Ectodermal cell (in vitro differentiated cells): ENCODE measurements around the gene SYK.
"Not testable (repeated sequence)": the region's sequence is repeated elsewhere in the genome, so short reads cannot be mapped to it uniquely, and the experiment has no call there.

Experiments used
- H3K27ac ChIP-seq: 2 replicates; pipeline ENCODE4 v1.7.0; 2013; ENCODE audit warnings: mild to moderate bottlenecking, low read depth, low read length; ENCODE audit not compliant: insufficient read depth, poor library complexity, severe bottlenecking
- H3K27me3 ChIP-seq: 2 replicates; pipeline ENCODE4 v1.7.0; 2013; ENCODE audit warnings: mild to moderate bottlenecking, low read length; ENCODE audit not compliant: insufficient read depth, control insufficient read depth, poor library complexity, severe bottlenecking
- H3K36me3 ChIP-seq: one replicate; pipeline ENCODE4 v1.7.0; 2013; ENCODE audit warnings: low read length; ENCODE audit not compliant: control insufficient read depth, insufficient read depth
- H3K4me1 ChIP-seq: one replicate; pipeline ENCODE4 v1.7.0; 2013; ENCODE audit warnings: low read length; ENCODE audit not compliant: control insufficient read depth, insufficient read depth
- H3K4me3 ChIP-seq: 2 replicates; pipeline ENCODE4 v1.7.0; 2013; ENCODE audit warnings: low read depth, low read length, control low read depth; ENCODE audit not compliant: insufficient read depth
- H3K9me3 ChIP-seq: 2 replicates; pipeline ENCODE4 v1.7.0; 2013; ENCODE audit warnings: mild to moderate bottlenecking, low read length, moderate library complexity; ENCODE audit not compliant: control insufficient read depth
- WGBS, 2 experiments: methylation state at CpG; one replicate each; pipeline ENCODE4 v1.1.7; 2013; ENCODE audit warnings: missing lambda C conversion rate in 2 of 2; 5-methylcytosine and 5-hydroxymethylcytosine counted together

SYK gene

GRCh38 chr9:90808890-90809685 lies 7.5 kb downstream of the SYK start:
- H3K4me1 ChIP-seq, result no peaks in the 10 kb centered on the region
- H3K36me3 ChIP-seq, result no peaks in the 10 kb centered on the region
- no peak overlapping the region for H3K4me3 ChIP-seq
- peaks cover 8% of the 10 kb centered on the region for H3K27me3 ChIP-seq
- H3K27ac ChIP-seq, result no peak overlapping the region
- 94 to 96% methylated on average over 8 of the region's 8 CpGs for WGBS, 2 experiments
- H3K9me3 ChIP-seq, result no peaks in the 10 kb centered on the region

GRCh38 chr9:90810691-90811090 lies 9.1 kb downstream of the SYK start:
- peaks cover 17% of the 10 kb centered on the region for H3K27me3 ChIP-seq
- 99 to 100% methylated on average over 2 to 4 of the region's 4 CpGs for WGBS, 2 experiments
- no peak overlapping the region for H3K4me3 ChIP-seq
- H3K36me3 ChIP-seq, result no peaks in the 10 kb centered on the region
- no peaks in the 10 kb centered on the region for H3K9me3 ChIP-seq
- no peaks in the 10 kb centered on the region for H3K4me1 ChIP-seq
- no peak overlapping the region for H3K27ac ChIP-seq

- H3K4me3 ChIP-seq, result no peak overlapping the region
- no peaks in the 10 kb centered on the region for H3K36me3 ChIP-seq
- 93 to 95% methylated on average over 8 of the region's 8 CpGs for WGBS, 2 experiments
These were observed 11.4 kb downstream of the SYK start for GRCh38 chr9:90813046-90813445.

GRCh38 chr9:90813523-90813922 lies 11.9 kb downstream of the SYK start:
- Histone ChIP-seq H3K27ac (no peak overlapping the region), H3K4me1 (no peaks in the 10 kb centered on the region), H3K9me3 (no peaks in the 10 kb centered on the region), H3K4me3 (no peak overlapping the region), H3K27me3 (peaks cover 34% of the 10 kb centered on the region), H3K36me3 (no peaks in the 10 kb centered on the region)
- WGBS, 2 experiments, result 91 to 98% methylated on average over 2 of the region's 2 CpGs

More at GRCh38 chr9:90813046-90813445, 11.4 kb downstream of the SYK start:
- H3K27ac ChIP-seq, result no peak overlapping the region
- H3K27me3 ChIP-seq, result peaks cover 32% of the 10 kb centered on the region
- no peaks in the 10 kb centered on the region for H3K4me1 ChIP-seq
- H3K9me3 ChIP-seq, result no peaks in the 10 kb centered on the region

- no peaks in the 10 kb centered on the region for H3K36me3 ChIP-seq
- H3K27me3 ChIP-seq, result peaks cover 37% of the 10 kb centered on the region
- H3K27ac ChIP-seq, result no peak overlapping the region
- H3K4me1 ChIP-seq, result no peaks in the 10 kb centered on the region
- WGBS, 2 experiments, result 90 to 96% methylated on average over 3 to 4 of the region's 4 CpGs
- no peaks in the 10 kb centered on the region for H3K9me3 ChIP-seq
- H3K4me3 ChIP-seq, result no peak overlapping the region
These were observed 12.7 kb downstream of the SYK start for GRCh38 chr9:90814355-90814754.

GRCh38 chr9:90815183-90815943 lies 13.7 kb downstream of the SYK start:
- H3K4me3 ChIP-seq, result no peak overlapping the region
- no peak overlapping the region for H3K27ac ChIP-seq
- peaks cover 37% of the 10 kb centered on the region for H3K27me3 ChIP-seq
- no peaks in the 10 kb centered on the region for H3K4me1 ChIP-seq
- no peaks in the 10 kb centered on the region for H3K36me3 ChIP-seq
- no peaks in the 10 kb centered on the region for H3K9me3 ChIP-seq
- 72% methylated on average over 13 of the region's 13 CpGs for WGBS, 2 experiments

- WGBS, 2 experiments, result 61 to 62% methylated on average over 4 of the region's 4 CpGs
- Histone ChIP-seq H3K27ac (no peak overlapping the region), H3K36me3 (no peaks in the 10 kb centered on the region), H3K4me3 (no peak overlapping the region), H3K9me3 (no peaks in the 10 kb centered on the region), H3K4me1 (no peaks in the 10 kb centered on the region), H3K27me3 (peaks cover 37% of the 10 kb centered on the region)
These were observed 14.3 kb downstream of the SYK start for GRCh38 chr9:90815944-90816357.

- Histone ChIP-seq H3K36me3 (no peaks in the 10 kb centered on the region), H3K4me3 (no peak overlapping the region), H3K27me3 (peaks cover 37% of the 10 kb centered on the region), H3K27ac (no peak overlapping the region), H3K9me3 (no peaks in the 10 kb centered on the region), H3K4me1 (no peaks in the 10 kb centered on the region)
- 93 to 100% methylated on average over 2 of the region's 2 CpGs for WGBS, 2 experiments
These were observed 15.1 kb downstream of the SYK start for GRCh38 chr9:90816690-90817089.

- 91 to 92% methylated on average over 6 of the region's 6 CpGs for WGBS, 2 experiments
- no peak overlapping the region for H3K4me3 ChIP-seq
- no peaks in the 10 kb centered on the region for H3K4me1 ChIP-seq
- H3K27me3 ChIP-seq, result peaks cover 34% of the 10 kb centered on the region
- H3K36me3 ChIP-seq, result no peaks in the 10 kb centered on the region
- H3K9me3 ChIP-seq, result no peaks in the 10 kb centered on the region
- H3K27ac ChIP-seq, result no peak overlapping the region
These were observed 16.7 kb downstream of the SYK start for GRCh38 chr9:90818279-90818678.

- H3K36me3 ChIP-seq, H3K4me3 ChIP-seq, H3K4me1 ChIP-seq, H3K9me3 ChIP-seq, H3K27ac ChIP-seq: not testable (repeated sequence)
- peaks cover 23% of the 10 kb centered on the region for H3K27me3 ChIP-seq
- WGBS, 2 experiments, result 89 to 95% methylated on average over 4 of the region's 4 CpGs
These were observed 18.8 kb downstream of the SYK start for GRCh38 chr9:90820406-90820805.
